ENCODE data around the gene TMOD3. TPM values are rescaled to one million over a fixed set of nuclear protein-coding genes. Genes with fewer than 3 reads are reported as not detected.

TMOD3 gene
- total RNA-seq, 1 donor from 2014 or later = 73.5 TPM

DNA sequence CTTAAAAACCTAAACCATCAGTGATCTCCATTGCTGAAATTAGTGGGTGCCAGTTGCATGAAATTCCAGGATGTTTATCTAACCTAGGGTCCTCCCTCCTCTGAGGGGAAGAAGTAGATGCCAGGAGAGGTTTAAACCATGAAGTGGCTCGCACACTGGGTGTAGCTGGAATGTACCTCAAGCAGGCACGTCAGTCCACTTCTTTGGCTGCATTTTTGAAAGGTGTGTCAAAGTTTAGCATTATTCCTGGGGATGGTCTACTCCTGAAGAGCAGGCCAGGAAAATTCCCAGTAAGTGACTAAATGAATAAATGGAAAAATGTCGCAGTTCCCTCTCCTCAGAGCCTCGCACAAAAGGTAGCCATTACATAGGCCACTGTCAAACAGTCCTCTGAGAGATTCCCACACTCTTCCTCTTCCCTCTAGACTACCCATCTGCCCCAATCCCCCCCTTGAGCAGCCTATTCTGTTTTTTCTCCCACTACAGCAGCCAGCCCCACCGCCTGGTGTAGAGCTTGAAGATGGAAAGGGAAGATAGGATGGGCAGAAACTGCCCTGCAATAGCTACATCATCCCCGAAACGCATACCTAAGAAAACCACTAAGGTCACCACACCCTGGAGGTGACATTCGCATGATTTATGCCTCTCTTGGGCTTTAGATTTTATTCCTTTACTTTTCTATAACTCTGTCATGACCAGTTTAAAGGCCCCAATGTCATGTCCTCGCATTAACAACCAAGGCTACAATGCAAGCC, 655 bp upstream of the TMOD3 start:
- no peak for DNase-seq (ENCODE audit: low read depth, low spot score)

DNA sequence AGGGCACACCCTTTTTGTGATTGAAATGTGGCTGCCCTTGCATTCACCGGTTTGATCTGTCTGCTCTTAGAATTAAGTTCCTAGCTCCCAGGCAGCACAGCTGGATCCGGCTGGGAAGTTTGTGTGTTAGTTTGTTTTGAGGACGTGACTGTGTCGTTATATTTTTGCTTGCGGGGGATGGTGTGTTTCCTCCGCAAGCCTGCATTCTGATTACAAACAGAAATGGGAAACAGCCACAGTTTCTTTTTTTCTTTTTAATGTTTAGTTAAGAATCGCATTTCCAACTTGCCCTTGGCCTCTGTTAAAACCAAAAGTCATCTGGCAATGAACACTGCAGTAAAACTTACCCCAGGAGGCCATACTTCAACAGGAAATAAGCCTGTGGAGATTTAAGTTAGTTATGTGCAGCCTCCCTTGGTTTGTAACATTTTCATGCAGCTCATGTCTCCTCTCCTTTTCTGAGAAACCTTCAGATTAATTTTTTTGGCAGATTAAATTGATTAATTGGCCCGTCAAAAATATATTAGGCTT, 888 bp downstream of the TMOD3 start:
- DNase-seq (ENCODE audit: low read depth, low spot score) = no peak

DNA sequence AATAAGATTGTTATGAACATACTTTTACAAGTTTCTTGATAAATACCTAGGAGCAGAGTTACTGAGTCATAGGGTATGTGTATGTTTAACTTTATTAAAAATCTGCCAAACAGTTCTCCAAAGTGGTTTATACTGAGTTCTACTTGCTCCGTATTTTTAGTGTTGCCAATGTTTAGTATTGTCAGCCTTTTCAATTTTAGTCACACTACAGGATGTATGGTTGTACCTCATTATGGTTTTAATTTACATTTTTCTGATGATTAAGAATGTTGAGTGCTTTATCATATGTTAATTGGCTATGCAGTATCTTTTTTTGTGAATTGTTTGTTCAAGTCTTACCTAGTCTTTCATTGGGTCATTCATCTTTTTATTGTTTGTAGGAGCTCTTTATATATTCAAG, 4.3 kb downstream of the TMOD3 start:
- no peak for DNase-seq (ENCODE audit: low read depth, low spot score)

DNA sequence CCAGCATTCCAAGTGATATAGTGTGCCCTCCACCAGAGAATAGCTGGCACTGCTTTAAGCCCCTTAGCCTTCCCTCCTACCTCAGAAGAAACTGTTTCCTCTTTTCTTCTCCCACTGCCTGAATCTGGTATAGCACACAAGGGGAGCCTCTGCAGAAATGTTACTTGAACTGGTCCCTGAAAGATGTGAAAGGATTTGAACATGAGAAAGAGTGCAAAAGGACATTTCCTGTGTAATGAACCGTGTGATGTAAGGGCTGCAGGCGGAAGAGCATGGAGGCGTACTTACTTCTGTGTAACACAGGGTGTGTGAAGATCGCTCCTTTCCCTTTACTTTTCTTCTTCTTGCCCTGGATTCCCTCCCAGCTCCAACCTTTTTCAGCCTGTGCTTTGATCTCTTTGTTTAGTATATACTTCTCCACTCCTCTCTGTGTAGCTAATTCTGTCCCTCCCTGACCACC, 8.4 kb downstream of the TMOD3 start:
- DNase-seq (ENCODE audit: low read depth, low spot score) = no peak

DNA sequence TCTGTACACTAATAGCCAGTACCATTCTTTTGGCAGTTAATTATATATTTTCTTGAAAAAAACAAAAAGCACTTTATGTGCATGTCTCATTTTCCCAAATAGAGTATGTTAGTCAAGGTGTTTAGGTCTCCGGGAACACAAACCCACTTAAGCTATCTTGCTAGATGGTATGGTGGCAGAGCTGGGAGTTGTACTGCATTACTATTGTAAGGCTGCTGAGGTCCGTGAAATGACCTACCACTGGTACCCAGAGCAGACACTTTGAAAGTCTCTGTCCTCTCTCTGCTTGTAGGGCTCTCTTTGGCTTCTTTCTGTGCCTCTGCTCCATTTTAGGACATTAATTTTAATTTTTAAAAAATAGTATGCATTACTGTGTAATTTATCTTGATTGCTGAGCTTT, 8.8 kb downstream of the TMOD3 start:
- no peak for DNase-seq (ENCODE audit: low read depth, low spot score)

DNA sequence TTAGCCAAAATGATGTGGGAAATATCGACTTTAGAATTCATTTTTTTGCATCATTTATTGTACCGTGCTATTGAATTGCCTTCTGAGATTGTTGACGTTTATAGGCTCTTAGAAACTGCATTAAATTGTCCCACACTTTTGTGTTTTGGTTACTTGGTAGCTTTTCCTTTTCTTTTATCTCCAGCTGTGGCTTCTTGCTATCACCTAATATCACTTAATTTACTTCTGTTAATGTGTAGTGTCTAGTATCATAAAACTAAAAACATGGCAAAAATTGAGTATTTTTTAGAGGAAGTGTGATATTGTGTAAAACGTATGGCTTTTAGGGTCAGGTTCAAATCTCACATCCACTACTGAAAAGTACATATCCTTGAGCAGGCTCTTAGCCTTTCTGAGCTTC, 11.2 kb downstream of the TMOD3 start:
- no peak for DNase-seq (ENCODE audit: low read depth, low spot score)

DNA sequence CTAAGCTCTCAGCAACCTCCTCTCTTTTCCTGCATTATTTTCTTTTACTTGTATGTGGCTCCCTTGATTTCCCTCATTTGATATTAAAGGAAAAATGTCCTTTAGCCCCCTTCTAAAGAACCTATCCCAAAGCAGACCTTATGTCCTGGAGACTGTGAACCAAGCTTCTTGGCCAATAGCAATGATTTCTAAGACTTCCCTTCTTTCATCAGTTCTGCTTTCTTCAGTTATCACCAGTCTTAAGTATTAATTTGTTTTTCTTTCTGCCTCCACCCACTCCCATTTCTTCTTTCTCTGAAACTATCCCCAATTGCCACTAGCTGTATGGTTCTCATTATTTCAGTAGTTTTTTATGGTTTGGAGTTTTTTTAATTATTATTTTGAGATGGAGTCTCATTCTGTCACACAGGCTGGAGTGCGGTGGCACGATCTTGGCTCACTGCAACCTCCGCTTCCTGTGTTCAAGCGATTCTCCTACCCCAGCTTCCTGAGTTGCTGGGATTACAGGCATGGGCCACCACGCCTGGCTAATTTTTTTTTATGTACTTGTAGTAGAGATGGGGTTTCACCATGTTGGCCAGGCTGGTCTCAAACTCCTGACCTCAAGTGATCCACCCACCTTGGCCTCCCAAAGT, 12.1 kb downstream of the TMOD3 start:
- no peak for DNase-seq (ENCODE audit: low read depth, low spot score)

DNA sequence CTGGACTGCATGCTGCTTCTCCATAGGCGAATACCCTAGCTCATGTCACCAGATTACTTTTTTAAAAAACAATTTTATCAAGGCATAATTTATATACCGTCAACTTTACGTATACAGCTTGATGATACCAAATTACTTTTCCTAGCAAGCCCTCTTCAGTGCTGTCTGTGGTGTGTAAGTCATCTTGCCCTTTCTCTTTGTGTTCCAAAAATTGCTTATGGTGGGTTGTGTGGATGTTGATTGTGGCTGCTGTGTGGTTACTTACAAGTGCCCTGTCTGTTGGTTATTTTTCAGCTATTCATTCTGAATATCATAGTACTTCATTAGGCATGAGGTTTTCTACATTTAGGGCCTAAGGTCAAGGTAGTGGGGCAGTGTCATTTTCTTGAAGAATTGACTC, 12.8 kb downstream of the TMOD3 start:
- DNase-seq (ENCODE audit: low read depth, low spot score) = no peak

DNA sequence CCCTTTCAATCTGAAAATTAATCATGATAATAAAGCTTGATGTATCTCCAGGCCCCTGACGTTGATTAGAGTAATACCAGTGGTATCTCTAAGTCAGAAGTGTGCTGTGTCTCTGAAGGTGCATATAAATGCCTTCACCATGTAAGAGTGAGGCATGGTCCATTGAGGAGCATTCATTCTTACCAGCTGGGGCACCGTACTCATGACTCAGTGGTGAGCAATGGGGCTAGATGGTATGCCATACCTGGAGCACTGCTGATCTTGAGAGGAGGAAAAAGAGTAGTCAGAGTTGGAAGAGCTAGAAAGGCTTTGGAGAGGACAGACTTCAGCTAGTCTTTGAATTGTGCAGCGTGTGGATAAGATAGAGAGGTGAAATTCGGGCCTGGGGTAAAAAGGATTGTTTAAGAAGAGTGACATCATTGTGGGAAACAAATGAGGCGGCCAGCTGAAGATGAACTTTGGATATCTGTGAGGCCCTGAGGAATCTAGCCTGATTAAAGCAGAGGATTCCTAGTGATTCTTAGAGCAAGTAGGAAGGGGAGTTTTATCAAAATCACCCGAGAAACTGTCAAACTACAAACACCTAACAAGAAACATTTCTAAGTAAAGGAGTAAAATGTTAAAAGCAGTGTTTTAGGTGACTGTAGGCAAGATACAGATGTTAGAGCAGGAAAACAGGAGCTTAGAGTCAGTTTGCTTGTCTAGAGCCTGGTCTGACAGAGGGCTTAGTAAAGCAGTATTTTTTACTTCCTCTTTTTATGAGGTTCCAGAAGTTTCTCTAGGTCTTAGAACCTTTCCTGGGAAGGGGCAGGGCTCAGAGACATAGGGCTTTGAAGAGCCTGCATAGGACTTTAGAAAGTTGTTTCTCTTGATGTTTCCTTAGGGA, 13.6 kb downstream of the TMOD3 start:
- DNase-seq (ENCODE audit: low read depth, low spot score) = no peak

DNA sequence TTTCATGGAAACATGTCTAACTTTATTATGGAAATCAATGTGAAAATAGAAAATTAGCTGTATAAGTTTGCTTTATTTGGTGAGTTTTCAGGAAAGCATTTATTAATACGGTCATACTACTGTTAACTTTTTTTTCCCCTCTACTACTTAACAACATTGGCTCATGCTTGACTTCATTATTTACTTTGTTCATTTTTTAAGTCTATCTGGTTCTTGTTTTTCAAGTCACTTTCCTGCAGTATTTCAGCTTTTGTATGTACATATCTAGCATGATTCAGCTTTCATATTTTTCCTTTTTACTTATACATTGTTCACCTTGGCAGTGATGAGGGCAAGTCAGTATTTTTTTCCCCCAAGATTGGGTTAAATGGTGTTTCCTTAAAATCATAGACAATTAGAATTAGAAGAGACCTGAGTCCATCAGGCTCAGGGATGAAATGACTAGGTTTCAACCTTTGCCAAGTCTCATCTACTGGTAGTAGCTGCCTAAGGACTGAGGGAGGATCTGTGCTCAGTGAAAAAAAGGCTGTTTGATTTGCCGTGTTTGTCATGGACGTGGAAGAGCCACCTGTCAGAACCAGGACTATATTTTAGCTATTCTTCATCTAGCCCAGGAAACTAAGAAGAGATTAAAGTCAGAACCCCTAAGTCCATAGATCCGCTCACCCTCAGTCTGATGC, 15.4 kb downstream of the TMOD3 start:
- no peak for DNase-seq (ENCODE audit: low read depth, low spot score)

DNA sequence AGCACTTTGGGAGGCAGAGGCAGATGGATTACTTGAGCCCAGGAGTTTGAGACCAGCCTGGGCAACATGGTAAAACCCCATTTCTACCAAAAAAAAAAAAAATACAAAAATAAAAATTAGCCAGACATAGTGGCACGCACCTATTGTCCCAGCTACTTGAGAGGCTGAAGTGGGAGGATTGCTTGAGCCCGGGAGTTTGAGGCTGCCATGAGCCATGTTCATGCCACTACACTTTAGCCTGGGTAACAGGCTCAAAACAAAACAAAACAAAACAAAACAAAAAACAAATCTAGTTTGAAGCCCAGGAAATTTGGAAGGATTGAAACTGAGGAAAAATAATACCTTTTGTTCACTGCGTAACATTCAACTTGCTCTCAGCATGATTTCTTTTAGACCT, 16.6 kb downstream of the TMOD3 start:
- DNase-seq (ENCODE audit: low read depth, low spot score) = no peak

DNA sequence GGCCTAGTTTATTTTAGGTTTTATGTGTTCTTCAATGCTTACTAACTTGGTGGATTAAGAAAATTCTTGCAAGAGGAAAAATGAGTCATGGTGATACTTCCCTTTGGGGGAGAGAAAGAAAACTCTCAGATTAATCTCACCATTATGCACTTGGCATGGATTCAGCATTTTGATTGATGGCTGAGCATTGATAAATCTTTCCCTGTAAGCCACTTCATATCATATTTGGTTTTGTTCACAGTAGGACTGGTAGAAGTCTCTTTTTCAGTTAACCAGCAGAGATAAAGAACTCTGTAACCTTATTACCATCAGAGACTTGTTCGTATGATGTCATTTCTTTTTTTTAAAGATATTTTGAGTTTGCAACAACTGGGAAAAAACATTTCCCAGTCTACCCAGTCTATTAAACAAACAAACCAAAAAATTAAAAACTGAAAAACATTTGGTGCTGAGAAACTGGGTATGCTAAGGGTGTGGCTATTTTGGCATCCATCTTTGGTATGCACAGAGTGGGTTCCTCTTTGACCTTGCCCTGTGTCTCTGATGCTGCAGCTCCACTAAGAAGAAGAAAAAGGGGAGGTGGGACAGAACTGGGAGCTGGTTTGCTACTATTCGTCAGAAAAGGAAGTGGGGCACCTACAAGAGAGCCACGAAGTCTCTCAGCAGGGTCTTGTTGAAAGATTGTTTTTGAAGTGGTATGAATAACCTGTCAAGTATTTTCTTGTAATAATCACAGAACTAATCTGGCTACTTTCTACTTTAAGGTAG, 17.2 kb downstream of the TMOD3 start:
- peak; percentile 69 for DNase-seq (ENCODE audit: low read depth, low spot score)

DNA sequence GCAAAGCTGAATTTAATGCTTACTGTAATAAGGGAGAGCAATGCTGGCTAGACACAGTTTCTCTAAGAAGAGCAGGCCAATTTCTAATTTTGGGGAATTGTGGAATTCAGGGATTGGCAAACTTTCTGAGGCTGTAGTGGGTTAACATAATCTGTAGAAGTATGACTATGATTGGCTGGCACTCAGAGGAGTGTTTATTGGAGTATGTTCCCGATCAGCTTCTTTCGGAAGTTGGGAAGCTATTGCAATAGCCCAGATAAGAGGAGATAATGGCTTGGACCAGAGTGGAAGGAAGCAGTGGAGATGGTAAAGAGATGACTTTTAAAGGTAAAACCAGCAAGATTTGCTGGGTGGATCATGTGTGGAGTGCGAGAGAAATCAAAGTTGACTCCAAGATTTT, 19.4 kb downstream of the TMOD3 start:
- DNase-seq (ENCODE audit: low read depth, low spot score) = no peak

DNA sequence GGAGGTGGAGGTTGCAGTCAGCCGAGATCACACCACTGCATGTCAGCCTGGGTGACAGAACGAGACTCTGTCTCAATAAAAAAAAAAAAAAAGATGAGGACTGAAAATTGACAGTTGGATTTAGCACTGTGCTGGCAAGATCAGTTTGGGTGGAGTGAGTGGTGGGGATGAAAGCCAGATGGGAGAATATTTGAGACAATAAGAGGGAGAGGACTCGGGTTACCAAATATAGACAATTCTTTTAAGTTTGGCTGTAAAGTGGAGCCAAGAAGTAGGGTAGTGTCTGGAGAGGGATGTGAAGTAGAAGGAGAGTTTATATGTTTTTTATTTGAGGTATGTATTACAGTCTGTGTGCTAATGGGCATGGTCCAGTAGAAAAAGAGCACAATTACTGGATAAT, 20.4 kb downstream of the TMOD3 start:
- no peak for DNase-seq (ENCODE audit: low read depth, low spot score)

DNA sequence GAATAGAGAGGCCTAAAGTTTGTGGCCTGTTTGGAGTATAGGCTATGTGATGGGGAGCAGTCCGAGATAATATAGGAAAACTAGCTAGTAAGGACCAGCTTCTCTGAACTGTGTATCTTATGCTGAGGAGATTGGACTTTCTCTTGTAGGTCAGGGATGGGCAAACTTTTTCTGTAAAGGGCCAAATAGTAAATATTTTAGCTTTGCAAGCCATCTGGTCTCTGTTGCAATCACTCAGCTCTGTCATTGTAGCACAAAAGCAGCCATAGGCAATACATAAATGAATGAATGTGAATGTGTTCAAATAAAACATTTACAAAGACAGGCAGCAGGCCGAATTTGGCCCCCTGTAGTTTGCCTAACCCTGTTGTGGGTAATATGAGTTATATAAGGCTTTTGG, 24.5 kb downstream of the TMOD3 start:
- DNase-seq (ENCODE audit: low read depth, low spot score) = no peak

DNA sequence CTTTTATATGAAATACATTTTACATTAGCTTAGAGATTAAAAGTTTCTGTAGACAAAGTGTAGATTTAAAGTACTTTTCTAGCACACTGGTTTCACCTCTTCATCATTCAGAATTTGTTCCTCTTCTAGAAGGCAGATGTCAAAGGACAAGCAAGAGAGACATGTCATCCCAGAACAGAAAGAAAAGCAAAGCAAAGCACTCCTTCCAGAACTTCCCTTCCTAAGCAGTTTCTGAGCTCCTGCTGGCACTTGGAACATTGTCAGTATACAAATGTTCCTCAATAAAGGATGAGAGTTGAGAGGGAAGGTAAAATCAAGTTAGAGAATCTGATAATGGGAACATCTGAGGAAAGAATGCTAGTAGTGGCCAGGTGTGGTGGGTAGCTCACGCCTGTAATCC, 26.2 kb downstream of the TMOD3 start:
- DNase-seq (ENCODE audit: low read depth, low spot score) = no peak

DNA sequence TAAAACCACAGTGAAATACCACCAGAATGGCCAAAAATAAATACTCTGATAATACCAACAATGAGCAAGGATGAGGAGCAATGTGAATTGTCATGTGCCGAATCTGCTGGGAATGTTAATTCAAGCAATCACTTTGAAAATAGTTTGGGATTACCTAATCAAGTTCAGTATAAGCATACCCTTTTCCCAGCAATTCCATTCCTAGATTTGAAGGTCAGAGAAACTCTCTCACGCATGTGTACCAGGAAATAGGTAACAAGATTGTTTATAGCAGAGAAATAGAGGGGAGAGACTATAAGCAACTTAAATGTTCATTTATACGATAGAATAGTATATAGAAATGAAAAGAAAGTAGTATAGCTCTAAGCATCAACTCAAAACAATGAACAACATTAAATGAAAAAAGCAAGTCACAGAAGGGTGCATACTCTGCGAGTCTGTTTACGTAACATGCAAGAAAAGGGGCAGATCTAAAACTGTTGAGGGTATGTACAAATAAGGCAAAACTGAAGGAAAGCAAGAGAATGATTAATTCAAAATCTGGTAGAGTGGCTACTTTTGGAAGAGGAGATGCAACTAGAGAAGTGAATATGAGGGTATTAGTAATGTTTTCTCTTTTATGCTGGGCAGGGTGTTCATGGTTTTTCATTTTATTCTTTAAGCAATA, 27.4 kb downstream of the TMOD3 start:
- no peak for DNase-seq (ENCODE audit: low read depth, low spot score)

DNA sequence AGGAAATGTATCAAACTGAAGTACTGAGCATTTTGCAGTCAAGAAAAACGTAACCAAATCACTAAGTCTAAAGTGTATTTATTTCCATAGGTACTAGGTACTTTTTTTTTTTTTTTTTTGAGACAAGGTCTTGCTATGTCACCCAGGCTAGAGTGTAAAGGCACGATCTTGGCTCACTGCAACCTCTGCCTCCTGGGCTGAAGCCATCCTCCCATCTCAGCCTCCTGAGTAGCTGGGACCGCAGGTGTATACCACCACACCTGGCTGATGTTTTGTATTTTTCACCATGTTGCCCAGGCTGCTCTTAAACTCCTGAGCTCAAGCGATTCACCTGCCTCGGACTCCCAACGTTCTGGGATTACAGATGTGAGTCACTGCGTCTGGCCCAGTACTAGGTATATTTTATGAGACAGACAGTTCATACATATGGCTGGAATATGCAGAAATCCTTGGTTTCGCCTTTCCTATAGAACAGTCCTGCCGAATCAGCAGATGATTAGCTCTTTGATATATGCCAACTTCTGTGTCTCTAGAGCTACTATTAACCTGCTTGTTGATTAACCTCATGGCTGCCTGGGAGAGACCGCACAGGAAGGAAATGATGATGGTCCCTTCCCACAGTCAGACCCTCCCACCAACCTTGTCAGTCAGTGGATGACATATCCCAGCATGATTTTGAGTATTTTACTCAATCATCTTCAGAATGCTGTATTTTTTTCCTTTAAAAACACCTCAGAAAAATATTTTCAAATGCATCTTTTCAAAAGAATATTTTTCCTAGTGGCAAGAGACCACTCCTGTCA, 32.3 kb downstream of the TMOD3 start:
- no peak for DNase-seq (ENCODE audit: low read depth, low spot score)

DNA sequence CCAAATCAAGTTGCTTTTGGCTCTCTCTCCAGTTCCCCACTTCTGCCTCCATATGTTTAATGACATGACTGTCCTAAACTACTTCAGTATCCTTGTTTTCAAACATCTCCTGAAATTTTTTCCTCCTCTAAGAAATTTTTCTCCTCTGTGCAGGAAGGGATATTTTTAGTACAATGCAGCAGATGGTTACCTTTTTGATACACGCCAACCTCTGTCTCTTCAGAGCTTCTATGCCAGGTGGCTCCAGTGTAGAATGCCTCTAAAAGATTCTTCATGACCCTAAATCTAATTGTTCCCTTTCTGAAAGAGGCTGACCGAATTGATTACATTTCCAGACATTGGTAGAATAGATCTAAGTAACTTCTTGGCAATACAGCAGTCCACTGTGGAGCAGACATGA, 33.7 kb downstream of the TMOD3 start:
- DNase-seq (ENCODE audit: low read depth, low spot score) = no peak
